Endothelial cell of umbilical vein (primary cell): Measurements from ENCODE around the gene TM9SF4.

ENCODE experiments used
- CTCF ChIP-seq, 2 donors: IDR thresholded peaks; 1 replicate in 1 of 2; 2 replicates in 1 of 2; pipeline ENCODE4 v1.5.1; 2011; ENCODE audit warnings: low read length in 2 of 2, mild to moderate bottlenecking in 2 of 2, moderate library complexity in 2 of 2, control low read depth in 1 of 2, inconsistent platforms in 1 of 2, low read depth in 1 of 2; ENCODE audit not compliant: insufficient read depth in 1 of 2; ENCODE audit errors: extremely low read depth in 1 of 2
- GATA2 ChIP-seq: IDR thresholded peaks from 2 replicates; pipeline ENCODE4 v1.7.0; 2011; ENCODE audit warnings: low read depth, mild to moderate bottlenecking, moderate library complexity, mixed read lengths, low read length; ENCODE audit not compliant: insufficient read length, insufficient read depth

GRCh38 chr20:32179515-32179914 lies 70.0 kb downstream of the TM9SF4 start:
- TF ChIP-seq CTCF (IDR thresholded peaks at IDR 0.05; ENCODE audit: extremely low read depth in 1 of 2, insufficient read depth in 1 of 2, low read depth in 1 of 2, low read length in 2 of 2) (no peak), GATA2 (no peak)
